C4-2B (cell line): Measurements from ENCODE around the gene MAFF.

ENCODE experiments used
- ZFX ChIP-seq: fragments of 450-650 bp; IDR thresholded peaks from 2 replicates; pipeline ENCODE4 v1.6.1; 2017
- TF ChIP-seq, protein P1 (sequence below): fragments of 450-650 bp; conservative IDR thresholded peaks from 2 replicates; pipeline ENCODE4 v1.5.1; 2017; ENCODE audit warnings: mild to moderate bottlenecking

DNA sequence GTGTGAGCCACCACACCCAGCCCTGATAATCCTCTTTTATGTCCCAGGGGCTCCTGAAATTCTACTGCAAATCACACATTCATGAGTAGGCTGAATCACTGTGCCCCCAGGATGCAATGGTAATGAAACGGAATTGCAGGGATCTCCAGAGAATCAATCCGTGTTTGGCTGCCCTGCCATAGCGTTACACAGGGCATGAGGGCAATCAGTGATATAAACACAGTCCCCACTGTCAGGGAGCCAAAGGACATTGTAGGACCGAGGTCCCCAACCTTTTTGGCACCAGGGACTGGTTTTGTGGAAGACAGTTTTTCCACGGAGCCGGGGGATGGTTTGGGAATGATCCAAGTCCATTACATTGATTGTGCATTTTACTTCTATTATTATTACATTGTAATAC lies 11.2 kb upstream of the MAFF start:
- TF ChIP-seq, protein P1, sequence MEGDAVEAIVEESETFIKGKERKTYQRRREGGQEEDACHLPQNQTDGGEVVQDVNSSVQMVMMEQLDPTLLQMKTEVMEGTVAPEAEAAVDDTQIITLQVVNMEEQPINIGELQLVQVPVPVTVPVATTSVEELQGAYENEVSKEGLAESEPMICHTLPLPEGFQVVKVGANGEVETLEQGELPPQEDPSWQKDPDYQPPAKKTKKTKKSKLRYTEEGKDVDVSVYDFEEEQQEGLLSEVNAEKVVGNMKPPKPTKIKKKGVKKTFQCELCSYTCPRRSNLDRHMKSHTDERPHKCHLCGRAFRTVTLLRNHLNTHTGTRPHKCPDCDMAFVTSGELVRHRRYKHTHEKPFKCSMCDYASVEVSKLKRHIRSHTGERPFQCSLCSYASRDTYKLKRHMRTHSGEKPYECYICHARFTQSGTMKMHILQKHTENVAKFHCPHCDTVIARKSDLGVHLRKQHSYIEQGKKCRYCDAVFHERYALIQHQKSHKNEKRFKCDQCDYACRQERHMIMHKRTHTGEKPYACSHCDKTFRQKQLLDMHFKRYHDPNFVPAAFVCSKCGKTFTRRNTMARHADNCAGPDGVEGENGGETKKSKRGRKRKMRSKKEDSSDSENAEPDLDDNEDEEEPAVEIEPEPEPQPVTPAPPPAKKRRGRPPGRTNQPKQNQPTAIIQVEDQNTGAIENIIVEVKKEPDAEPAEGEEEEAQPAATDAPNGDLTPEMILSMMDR = no peak
- no peak for TF ChIP-seq ZFX
